Calu3 (cell line): ENCODE results near the gene PXT1. TPM values are rescaled to one million over a fixed set of nuclear protein-coding genes. Genes with fewer than 3 reads are reported as not detected.

Experiments used
- BruUV-seq: library from RNA; stranded (reverse); fragments of 400-500 nt; replicated peaks from 2 replicates; lab custom pipeline; 2021; lab: Mats Ljungman, UMichigan
- CTCF ChIA-PET: fragments of 300-600 bp; sonication (Branson Sonifier 250); formaldehyde crosslinking; loops from one replicate; lab custom pipeline; 2022; ENCODE audit warnings: antibody characterized with exemption; lab: Charles Lee
- DNase-seq: peaks from one replicate; pipeline ENCODE4 v3.0.0; 2022
- H3K27ac Mint-ChIP-seq: one replicate; pipeline ENCODE4 v1.8.0; 2022; ENCODE audit warnings: mixed read lengths; ENCODE audit not compliant: unreplicated experiment
- H3K27me3 Mint-ChIP-seq: one replicate; pipeline ENCODE4 v1.8.0; 2022; ENCODE audit warnings: mixed read lengths; ENCODE audit not compliant: unreplicated experiment
- H3K36me3 Mint-ChIP-seq: one replicate; pipeline ENCODE4 v1.8.0; 2022; ENCODE audit warnings: mild to moderate bottlenecking, moderate library complexity, mixed read lengths; ENCODE audit not compliant: insufficient read depth, unreplicated experiment
- H3K4me1 Mint-ChIP-seq: one replicate; pipeline ENCODE4 v1.8.0; 2022; ENCODE audit warnings: mild to moderate bottlenecking, low read depth, mixed read lengths; ENCODE audit not compliant: unreplicated experiment
- H3K4me3 Mint-ChIP-seq: one replicate; pipeline ENCODE4 v1.8.0; 2022; ENCODE audit warnings: mild to moderate bottlenecking, low read depth, moderate library complexity, mixed read lengths; ENCODE audit not compliant: unreplicated experiment
- H3K9me3 Mint-ChIP-seq: one replicate; pipeline ENCODE4 v1.8.0; 2022; ENCODE audit warnings: low read depth, mixed read lengths; ENCODE audit not compliant: unreplicated experiment
- CTCF ChIP-seq: fragments of 200-600 bp; IDR thresholded peaks from one replicate; pipeline ENCODE4 v1.8.0; 2022; ENCODE audit warnings: antibody characterized with exemption; ENCODE audit not compliant: unreplicated experiment
- intact Hi-C: fragments of 100-400 bp; cut with micrococcal nuclease; formaldehyde crosslinking; loops from one replicate; pipeline ENCODE4 v1.10.0; 2022; ENCODE audit not compliant: unreplicated experiment
- total RNA-seq: library from RNA; stranded (reverse); gene quantifications from 2 replicates; pipeline ENCODE4 v1.2.3, GENCODE V29; 2022

PXT1 gene
- total RNA-seq, 1 experiment from 2014 or later = 0.21 TPM

- DNase-seq = no peak
- H3K27ac Mint-ChIP-seq = no peak overlapping the region
- no peaks in the 10 kb centered on the region for H3K27me3 Mint-ChIP-seq
- H3K4me1 Mint-ChIP-seq = peaks cover 7% of the 10 kb centered on the region
- peaks cover 10% of the 10 kb centered on the region for H3K36me3 Mint-ChIP-seq
- no peak for TF ChIP-seq CTCF
- CTCF ChIA-PET = no interaction called here
- BruUV-seq = no TSS peak
- no peak overlapping the region for H3K4me3 Mint-ChIP-seq
- no peaks in the 10 kb centered on the region for H3K9me3 Mint-ChIP-seq
- intact Hi-C loops = no loop called here
Observed at GRCh38 chr6:36464233-36464632, 21.6 kb upstream of the PXT1 start.

- Mint-ChIP-seq H3K27ac (no peak overlapping the region), H3K4me3 (no peak overlapping the region), H3K27me3 (no peaks in the 10 kb centered on the region), H3K4me1 (peaks cover 7% of the 10 kb centered on the region), H3K36me3 (peaks cover 7% of the 10 kb centered on the region), H3K9me3 (no peaks in the 10 kb centered on the region)
- no TSS peak for BruUV-seq
- intact Hi-C loops = no loop called here
- no peak for DNase-seq
- CTCF ChIA-PET = no interaction called here
- no peak for TF ChIP-seq CTCF
Observed at GRCh38 chr6:36463676-36464075, 21.0 kb upstream of the PXT1 start.

GRCh38 chr6:36461646-36462045 lies 19.0 kb upstream of the PXT1 start:
- no peak for DNase-seq
- CTCF ChIA-PET = interaction anchor here (1.0 kb wide), 1 partner anchor 34 kb away, joined by 3 read pairs; no protein-coding TSS in a partner anchor
- BruUV-seq = no TSS peak
- H3K9me3 Mint-ChIP-seq = no peaks in the 10 kb centered on the region
- no peak overlapping the region for H3K27ac Mint-ChIP-seq
- H3K4me1 Mint-ChIP-seq = peaks cover 3% of the 10 kb centered on the region
- intact Hi-C loops = no loop called here
- H3K4me3 Mint-ChIP-seq = no peak overlapping the region
- no peaks in the 10 kb centered on the region for H3K27me3 Mint-ChIP-seq
- peaks cover 10% of the 10 kb centered on the region for H3K36me3 Mint-ChIP-seq
- TF ChIP-seq CTCF = no peak

- BruUV-seq = no TSS peak
- Mint-ChIP-seq H3K4me3 (no peak overlapping the region), H3K36me3 (peaks cover 6% of the 10 kb centered on the region), H3K9me3 (no peaks in the 10 kb centered on the region), H3K4me1 (no peaks in the 10 kb centered on the region), H3K27me3 (no peaks in the 10 kb centered on the region), H3K27ac (no peak overlapping the region)
- CTCF ChIA-PET = interaction anchor here (1.0 kb wide), 1 partner anchor 34 kb away, joined by 3 read pairs; no protein-coding TSS in a partner anchor
- intact Hi-C loops = no loop called here
- no peak for DNase-seq
- TF ChIP-seq CTCF = no peak
Observed at GRCh38 chr6:36460916-36461315, 18.3 kb upstream of the PXT1 start.
